ENCODE data around the gene ETFA.

ETFA gene

GRCh38 chr15:76209523-76209922 lies 101.7 kb downstream of the ETFA start:
- no peak for DNase-seq

- DNase-seq, result no peak
Observed at GRCh38 chr15:76208786-76209424, 102.4 kb downstream of the ETFA start.

GRCh38 chr15:76208084-76208785 lies 103.0 kb downstream of the ETFA start:
- DNase-seq, result no peak

- peak; percentile 77 for DNase-seq
Observed at GRCh38 chr15:76206325-76206976, 104.8 kb downstream of the ETFA start.

GRCh38 chr15:76204916-76205460 lies 106.3 kb downstream of the ETFA start:
- no peak for DNase-seq

GRCh38 chr15:76204109-76204845 lies 107.0 kb downstream of the ETFA start:
- DNase-seq, result no peak

- no peak for DNase-seq
Observed at GRCh38 chr15:76203346-76204108, 107.7 kb downstream of the ETFA start.

- no peak for DNase-seq
Observed at GRCh38 chr15:76201536-76202255, 109.6 kb downstream of the ETFA start.

GRCh38 chr15:76200641-76201105 lies 110.6 kb downstream of the ETFA start:
- DNase-seq, result no peak

GRCh38 chr15:76200083-76200465 lies 111.2 kb downstream of the ETFA start:
- no peak for DNase-seq

- DNase-seq, result no peak
Observed at GRCh38 chr15:76199106-76200082, 111.9 kb downstream of the ETFA start.

GRCh38 chr15:76198456-76199105 lies 112.7 kb downstream of the ETFA start:
- no peak for DNase-seq

- no peak for DNase-seq
Observed at GRCh38 chr15:76197703-76198455, 113.4 kb downstream of the ETFA start.

- peak; percentile 60 for DNase-seq
Observed at GRCh38 chr15:76196269-76197231, 114.7 kb downstream of the ETFA start.

- DNase-seq, result no peak
Observed at GRCh38 chr15:76195506-76196268, 115.6 kb downstream of the ETFA start.

GRCh38 chr15:76193934-76194333 lies 117.3 kb downstream of the ETFA start:
- no peak for DNase-seq

GRCh38 chr15:76192715-76193114 lies 118.6 kb downstream of the ETFA start:
- no peak for DNase-seq

Measured in RPMI8226 (cell line).